HG03175 (cell line): ENCODE data around the gene UBN1.
"Not testable (repeated sequence)": the region's sequence is repeated elsewhere in the genome, so short reads cannot be mapped to it uniquely, and the experiment has no call there.

ENCODE experiments used
- ATAC-seq: cut with Tn5 transposase; IDR thresholded peaks from one replicate; pipeline ENCODE4 v1.9.1; 2021; ENCODE audit warnings: mild to moderate bottlenecking, moderate library complexity; ENCODE audit not compliant: unreplicated experiment

Gene UBN1

GRCh38 chr16:4882633-4883285 lies 35.5 kb downstream of the UBN1 start:
- no peak for ATAC-seq

- no peak for ATAC-seq
These were observed 36.2 kb downstream of the UBN1 start for GRCh38 chr16:4883501-4883900.

GRCh38 chr16:4884209-4884608 lies 36.9 kb downstream of the UBN1 start:
- no peak for ATAC-seq

- ATAC-seq: no peak
These were observed 37.9 kb downstream of the UBN1 start for GRCh38 chr16:4884972-4885874.

DNA sequence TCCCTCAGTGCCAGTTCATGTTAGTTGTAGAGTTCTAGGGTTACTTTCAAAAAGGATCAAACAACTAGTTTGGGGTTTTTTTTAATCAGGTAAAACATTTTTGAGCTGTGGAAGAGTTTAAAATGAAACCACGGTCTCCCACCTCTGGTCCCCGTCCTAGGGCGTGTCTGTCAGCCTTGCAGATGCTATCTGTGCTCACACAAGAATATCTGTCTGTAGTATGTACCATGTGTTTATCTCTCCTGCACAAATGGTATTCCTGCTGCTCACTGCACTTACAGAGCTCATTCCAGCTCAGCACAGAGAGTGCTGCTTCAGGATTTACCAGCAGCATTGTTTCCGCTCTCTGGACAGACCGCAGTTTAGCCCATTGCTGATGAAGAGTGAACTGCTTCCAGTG lies 38.9 kb downstream of the UBN1 start:
- no peak for ATAC-seq

DNA sequence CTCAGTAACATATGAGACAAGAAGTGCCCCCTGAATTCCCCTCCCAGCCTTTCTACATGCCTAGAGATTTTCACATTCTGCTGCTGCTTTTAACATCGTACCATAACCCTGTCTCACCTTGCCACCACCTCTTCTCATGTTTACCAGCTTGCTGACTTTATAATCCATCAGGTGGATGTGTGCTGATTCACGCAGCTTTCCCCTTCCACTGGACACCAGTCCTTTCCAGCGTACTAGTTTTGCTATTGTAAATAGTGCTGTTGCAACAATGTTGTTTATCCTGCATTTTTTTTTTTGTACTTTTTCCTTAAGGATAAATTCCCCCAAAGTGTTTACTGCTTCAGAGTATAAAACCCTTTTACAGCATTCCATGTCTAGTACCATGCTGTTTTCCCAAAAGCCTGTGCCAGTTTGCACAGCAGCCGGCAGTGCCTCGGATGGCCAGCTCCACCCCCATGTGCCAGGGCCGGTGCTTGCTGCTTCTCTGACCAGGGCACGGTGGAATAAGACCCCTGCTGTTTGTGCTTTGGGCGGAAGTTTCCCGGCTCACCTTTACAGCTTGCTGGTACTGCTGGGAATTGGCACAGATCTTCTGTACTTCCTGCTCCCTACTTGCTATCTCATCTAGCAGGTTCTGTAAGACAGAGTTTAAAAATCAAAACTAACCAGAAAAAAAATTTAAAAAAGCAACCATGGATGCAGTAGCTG lies 41.3 kb downstream of the UBN1 start:
- no peak for ATAC-seq

DNA sequence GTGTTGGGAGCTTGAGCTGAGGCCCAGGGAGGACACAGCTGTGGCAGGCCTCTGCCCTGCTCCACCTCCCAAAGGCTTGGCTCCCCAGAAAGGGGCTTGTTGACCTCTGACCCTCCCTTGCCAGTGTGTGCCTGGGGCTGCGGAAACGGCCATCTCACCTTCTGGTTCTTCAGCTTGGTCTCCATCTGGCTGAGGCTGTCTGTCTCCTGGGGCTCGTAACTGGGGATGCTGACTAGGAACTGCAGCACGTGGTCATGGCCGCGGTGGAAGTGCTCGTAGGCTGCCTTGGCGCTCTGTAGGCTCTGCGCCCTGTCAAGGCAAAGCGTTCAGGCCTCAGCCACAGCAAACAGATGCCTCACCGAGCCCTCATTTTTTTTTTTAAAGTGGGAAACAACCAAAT lies 42.7 kb downstream of the UBN1 start:
- no peak for ATAC-seq

- no peak for ATAC-seq
These were observed 43.4 kb downstream of the UBN1 start for GRCh38 chr16:4890686-4891085.

- ATAC-seq: no peak
These were observed 44.0 kb downstream of the UBN1 start for GRCh38 chr16:4891097-4891885.

GRCh38 chr16:4891886-4892216 lies 44.6 kb downstream of the UBN1 start:
- ATAC-seq: no peak

GRCh38 chr16:4892361-4893102 lies 45.3 kb downstream of the UBN1 start:
- ATAC-seq: no peak

- no peak for ATAC-seq
These were observed 46.0 kb downstream of the UBN1 start for GRCh38 chr16:4893103-4893862.

DNA sequence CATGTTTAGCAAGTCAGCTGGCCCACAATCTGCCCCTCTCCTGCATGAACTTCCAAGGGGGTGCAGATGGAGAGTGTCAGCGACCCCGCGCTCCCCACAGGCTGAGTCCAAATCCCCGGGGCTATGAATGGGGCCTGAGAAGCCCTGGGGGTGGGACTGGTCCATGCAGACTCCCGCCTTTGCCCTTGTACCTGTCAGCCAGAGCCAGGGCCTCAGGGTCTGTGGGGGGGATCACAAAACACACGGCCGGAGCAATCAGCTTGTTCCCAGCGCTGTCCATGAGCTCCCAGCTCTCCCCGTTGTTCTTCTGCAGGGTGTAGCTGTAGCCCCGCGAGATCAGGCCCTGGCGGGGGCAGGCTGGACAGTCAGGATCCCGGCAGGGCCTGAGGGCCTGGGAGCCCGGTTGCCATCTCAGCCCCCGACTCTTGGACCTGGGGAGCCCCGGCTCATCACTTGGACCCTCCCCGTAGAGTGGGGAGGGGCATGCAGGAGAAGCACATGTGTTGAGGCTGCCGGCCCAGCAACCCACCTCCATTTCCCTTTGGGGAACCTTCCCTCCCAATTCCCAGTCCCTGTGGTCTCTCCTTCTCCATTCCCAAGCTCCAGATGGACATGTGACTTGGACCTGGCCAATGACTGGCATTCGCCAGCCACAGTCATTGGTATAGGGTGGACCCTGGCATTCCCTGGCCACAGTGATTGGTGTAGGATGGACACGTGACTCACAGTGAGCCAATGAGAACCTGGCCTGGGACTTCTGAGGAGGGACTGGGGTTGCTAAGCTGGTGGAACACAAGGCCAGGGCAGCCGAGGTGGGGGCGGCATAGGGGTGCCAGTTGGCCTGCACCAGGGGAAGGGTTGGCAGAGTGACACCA lies 47.2 kb downstream of the UBN1 start:
- no peak for ATAC-seq

DNA sequence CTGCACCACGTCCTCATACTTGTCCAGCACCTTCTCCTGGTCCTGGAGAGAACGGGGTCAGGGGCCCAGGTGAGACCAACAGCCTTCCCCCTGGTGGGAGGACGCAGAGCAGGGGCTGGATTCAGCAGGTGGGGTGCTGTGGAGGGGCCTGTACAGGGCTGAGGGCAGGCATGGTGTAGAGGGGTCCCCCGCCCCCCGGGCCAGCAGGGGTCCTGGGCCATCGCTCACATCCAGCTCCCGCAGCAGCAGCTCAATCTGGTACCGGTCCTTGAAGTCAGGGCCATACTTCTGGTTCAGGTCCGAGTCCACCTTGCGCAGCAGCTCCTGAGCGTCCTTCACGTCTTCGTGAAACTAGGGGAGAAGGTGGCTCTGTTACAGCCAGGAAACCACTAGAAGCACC lies 48.1 kb downstream of the UBN1 start:
- no peak for ATAC-seq

DNA sequence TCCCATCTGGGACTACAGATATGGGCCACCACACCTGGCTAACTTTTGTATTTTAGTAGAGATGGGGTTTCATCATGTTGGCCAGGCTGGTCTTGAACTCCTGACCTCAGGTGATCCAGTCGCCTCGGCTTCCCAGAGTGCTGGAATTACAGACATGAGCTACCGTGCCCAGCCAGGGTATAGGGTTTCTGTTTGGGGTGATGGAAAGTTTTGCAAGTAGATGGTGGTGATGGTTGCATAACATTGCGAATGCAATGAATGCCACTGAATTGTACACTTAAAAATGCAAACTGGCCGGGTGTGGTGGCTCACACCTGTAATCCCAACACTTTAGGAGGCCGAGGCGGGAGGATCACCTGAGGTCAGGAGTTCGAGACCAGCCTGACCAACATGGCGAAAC lies 49.5 kb downstream of the UBN1 start:
- ATAC-seq: not testable (repeated sequence)

DNA sequence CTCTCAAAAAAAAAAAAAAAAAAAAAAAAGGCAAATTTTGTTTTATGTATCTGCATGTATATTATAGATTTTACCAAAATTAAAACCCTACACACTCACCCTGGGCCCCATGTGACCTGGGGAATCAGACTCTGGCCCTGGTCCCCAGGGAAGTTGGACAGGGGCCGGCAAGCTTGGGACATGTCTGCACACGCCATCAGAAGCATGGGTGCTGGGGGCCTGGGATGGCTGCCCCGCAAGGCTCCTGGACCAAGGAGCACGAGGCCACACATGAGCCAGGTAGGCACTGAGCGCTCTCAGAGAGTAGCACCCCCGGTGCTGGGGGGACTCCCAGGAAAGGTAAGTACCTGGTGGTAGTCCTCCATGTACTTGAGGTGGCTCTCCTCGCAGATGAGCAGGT lies 50.0 kb downstream of the UBN1 start:
- no peak for ATAC-seq

DNA sequence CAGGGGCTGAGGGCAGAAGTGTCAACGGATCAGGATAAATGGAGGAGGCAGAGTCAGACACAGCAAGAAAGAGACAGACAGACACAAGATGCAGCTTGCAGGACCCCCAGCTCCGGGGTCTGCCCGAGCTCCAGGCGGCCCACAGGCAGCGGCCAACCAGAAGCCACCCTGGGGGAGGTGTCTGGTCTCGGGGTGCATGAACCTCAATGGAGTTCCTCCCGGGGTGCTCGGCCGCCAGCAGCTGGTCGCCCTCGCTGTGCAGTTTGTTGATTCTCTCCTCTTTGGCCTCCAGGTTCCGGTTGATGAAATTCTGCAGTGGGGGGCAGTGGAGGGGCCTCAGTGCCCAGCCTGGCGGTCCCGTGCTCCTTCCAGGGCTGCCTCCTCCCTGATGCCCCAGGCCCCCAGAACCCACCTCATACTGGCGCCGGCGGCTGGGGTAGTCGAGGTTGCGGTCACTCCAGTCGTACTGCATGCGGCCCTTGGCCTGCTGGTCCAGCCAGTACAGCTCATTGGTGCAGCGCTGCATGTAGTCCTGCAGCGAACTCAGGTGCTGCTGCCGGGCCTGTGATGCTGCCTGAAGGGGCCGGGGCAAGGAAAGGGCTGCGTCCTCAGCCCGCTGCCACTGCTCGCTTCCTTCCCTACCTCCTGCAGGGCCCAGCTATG lies 51.7 kb downstream of the UBN1 start:
- no peak for ATAC-seq

DNA sequence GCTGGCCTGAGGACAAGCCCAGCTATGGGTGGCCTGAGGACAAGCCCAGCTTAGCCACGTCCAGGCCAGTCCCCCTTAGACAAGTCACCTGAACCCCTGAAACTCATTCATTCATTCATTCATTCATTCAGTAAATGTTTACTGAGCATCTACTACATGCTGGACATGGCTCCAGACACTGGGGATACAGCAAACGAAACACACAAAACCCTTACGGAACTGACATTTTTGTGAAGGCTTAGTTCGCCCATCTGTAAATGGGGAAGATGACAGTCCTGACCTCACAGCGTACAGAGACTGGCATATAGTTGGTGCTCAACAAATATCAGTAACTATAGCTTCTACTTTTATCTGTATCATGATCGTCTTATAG lies 52.2 kb downstream of the UBN1 start:
- no peak for ATAC-seq
